Activated T-cell treated with anti-CD3 and anti-CD28 coated beads for 48 hours (primary cell): ENCODE results near the gene OXTR.

Experiments used
- DNase-seq: peaks from one replicate; pipeline ENCODE4 v3.0.0-alpha.2; 2020; ENCODE audit warnings: low read depth

Gene OXTR

GRCh38 chr3:8767667-8768363, 1.6 kb downstream of the OXTR start:
- DNase-seq = peak; percentile 6

GRCh38 chr3:8767256-8767666, 2.2 kb downstream of the OXTR start:
- no peak for DNase-seq

DNA sequence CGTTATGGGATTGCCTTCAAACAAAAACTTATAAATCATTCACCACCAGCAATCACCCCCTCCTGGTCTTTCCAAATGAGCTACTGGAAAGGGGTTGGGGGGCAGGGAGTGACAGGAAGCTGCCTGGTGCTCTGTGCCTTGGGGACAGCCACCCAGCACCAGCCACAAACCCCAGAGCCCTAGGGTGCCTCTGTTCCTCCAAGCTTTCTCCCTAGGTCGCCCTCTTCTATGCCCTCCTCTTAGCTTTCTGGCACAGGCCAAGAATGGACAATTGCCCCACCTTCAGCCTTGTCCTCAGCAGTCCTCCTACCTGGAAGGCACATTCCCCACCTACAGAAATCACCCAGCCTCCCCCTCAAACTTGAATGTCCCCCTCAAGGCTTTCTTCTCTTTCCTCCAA, 3.3 kb downstream of the OXTR start:
- DNase-seq = no peak

DNA sequence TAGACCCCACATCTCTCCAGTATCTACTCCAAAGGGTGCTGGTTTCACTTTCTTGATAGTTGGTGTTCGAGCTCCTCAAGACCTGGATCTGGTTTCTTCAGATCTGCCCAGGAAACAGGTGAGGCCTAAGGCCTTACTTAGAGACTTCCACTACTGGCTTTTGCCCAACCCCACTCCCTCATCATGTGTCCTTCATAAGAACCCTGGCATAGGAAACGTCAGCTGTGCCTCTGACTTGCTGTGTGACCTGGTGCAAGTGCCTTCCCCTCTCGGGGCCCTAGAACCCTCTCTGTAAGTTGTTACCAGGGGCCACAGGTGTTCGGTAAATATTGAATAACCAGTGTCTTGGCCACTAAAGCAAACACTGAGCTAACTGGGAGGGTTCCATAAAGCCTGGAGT, 3.9 kb downstream of the OXTR start:
- DNase-seq = no peak

- DNase-seq = no peak
These were observed 4.9 kb downstream of the OXTR start for GRCh38 chr3:8764528-8764927.

GRCh38 chr3:8762607-8763377, 6.6 kb downstream of the OXTR start:
- DNase-seq = no peak

DNA sequence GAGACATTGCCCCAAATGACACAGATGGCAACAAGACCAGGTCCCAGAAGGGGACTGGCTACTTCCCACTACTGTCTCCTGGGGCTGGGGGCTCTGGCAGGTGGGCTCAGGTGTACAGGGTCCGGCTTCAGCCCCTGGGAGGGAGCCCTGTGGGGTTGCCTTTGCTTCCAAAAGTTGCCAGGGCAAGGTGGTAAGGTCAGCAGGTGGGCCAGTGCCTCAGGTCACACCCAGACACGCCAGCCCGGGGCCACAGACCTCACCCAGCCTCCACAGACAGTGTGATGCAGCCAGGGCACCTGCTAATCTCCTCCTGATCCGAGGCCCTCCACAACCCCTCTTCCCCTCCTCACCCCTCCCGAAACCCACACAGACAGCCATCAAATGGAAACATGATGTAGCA, 7.5 kb downstream of the OXTR start:
- DNase-seq = no peak

DNA sequence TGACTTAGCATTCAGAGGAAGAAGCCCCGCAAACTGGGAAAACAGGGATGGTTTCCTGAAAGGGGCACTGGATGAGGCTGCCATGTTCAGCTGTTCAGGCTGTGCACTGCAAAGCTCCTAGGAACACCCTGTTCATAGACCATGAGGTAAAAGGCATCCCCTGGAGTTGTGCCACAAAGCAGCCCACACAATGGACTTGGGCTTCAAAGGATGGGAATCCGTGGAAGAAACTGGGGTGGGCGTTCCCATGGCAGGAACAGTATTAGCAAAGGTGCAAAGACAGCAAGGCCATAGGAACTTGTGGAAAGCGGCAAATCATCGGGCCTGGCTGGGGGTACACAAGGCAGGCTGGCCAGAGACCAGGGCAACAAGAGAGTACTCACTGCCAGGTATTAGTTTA, 8.9 kb downstream of the OXTR start:
- no peak for DNase-seq

GRCh38 chr3:8760091-8760490, 9.3 kb downstream of the OXTR start:
- DNase-seq = no peak

DNA sequence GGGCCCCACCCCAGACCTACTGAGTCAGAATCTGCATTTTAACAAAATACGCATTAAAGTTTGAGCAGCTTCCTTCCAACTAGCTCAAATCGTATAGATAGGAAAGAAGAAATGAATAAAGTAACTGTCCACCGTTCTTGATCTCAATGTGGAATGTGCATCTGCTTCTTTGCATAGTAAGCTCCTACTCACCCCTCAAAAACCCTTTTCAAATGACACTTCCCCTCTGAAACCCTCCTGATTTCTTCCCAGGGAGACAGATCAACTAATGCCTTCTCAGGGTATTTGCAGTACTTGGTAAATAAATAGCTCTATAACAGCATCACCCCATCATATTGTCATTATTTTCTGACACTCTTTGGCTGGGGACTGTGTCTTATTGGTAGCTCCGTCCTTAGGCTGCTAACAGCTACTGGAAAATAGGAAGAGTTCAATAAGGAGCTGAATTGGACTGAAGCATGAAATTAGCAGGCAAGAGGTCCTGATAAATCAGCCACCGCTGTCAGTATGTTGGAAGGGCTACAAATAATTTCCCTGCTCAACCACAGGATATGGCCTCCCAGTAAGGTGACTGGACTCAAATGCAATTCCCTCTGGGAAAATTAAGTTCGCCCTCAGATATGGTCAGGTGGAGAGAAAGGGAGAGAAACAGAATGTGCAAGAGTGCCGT, 10.2 kb downstream of the OXTR start:
- DNase-seq = no peak

DNA sequence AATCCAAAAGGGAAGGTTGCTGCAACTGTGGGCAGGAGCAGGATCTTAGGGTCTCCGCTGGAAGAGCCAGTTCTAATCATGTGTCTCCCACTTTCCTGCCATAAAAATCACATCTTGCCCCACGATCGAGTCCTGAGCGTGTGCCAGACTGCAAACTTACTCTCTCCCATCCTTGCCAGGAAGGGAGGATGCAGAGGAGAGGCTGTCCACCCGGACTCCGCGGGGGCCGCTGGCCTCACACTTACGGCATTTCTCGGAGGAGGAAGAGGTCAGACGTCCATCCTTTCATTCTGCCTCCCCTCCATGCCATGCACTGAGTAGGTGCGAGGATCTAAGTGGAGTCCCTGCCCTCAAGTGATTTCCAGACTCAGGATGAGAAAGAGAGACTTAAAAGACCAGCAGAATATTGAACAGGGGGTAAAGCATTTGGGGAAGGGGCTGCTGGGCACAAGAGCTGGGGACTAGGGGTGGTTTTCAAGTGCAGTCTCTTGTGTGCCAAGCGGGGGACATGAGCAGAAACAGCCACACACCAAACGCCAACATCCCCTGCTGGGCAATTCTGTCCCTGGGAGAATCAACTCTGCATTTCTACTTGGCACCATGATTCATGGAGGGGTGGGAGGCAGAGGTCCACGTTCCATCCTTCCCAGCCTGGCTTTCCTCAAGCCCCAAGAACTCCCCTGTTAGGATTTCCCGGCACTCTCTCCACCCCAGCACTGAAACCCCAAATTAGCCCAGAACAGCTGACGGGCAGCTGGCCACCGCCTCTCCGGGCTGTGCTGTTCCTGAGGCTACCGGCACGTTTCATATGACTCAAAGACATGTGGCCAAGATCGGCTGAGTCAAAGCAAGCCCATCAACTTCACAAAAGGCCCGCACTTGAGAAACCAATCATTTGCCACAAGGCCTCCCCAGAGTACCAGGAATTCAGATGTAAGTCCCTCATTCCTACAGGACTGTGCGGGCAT, 11.6 kb downstream of the OXTR start:
- no peak for DNase-seq

GRCh38 chr3:8756671-8757070, 12.7 kb downstream of the OXTR start:
- no peak for DNase-seq

DNA sequence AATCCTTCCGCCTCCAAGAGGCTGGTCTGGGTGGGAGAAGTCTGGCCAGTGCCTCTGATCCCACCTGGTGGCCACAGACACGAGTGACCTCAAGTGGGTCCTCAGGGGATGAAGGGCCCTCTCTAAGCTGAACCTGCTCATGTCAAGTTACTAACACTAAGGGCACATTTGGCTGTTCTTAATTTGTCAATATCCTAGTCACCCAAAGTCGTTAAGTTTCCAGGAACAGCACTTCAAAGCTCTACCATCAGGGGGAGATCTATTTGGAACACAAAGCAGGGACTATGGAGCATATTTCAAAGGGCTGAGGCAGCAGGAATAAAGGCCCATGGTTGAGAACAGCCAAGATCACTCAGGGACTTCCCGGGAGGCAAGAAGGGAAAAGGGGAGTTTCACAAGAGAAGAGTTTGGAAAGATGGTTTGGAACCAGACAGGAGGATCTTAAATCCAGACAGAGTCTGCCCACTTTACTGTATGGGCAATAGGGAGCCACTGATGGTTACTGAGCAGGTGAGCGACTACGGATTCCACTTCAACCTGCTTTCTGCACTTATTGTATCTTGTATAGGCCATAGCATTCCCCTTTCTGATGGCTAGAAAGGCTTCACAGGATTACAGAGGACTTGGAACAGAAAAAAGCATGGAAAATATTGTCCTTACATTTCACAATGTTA, 13.7 kb downstream of the OXTR start:
- DNase-seq = no peak

DNA sequence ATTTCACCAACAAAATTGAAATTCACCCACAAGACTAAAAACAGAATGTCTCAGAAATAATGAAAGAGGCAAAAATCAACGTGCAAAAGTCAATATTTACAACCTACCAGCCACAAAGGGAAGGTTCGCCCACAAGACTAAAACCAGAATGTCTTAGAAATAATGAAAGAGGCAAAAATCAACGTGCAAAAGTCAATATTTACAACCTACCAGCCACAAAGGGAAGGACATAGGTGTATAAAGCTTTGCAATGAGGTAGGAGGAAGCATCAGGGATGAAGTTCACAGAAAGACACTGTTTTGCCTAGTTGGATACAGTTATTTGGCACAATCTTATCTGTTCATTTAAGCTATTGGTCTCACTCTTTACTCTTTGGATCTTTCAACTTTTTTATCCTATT, 14.3 kb downstream of the OXTR start:
- no peak for DNase-seq

DNA sequence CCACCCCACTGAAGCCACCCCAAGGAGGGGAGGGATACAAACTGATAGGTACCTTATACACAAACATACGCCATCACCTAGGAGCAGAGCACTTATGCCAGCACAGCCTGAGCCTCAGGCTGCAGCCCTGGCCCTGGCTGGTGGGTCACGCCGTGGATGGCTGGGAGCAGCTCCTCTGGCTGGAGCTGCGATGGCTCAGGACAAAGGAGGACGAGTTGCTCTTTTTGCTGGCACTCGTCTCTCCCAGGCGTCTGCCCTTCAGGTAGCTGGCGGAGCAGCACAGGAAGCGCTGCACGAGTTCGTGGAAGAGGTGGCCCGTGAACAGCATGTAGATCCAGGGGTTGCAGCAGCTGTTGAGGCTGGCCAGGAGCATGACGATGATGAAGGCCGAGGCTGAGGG, 16.6 kb downstream of the OXTR start:
- DNase-seq = no peak

DNA sequence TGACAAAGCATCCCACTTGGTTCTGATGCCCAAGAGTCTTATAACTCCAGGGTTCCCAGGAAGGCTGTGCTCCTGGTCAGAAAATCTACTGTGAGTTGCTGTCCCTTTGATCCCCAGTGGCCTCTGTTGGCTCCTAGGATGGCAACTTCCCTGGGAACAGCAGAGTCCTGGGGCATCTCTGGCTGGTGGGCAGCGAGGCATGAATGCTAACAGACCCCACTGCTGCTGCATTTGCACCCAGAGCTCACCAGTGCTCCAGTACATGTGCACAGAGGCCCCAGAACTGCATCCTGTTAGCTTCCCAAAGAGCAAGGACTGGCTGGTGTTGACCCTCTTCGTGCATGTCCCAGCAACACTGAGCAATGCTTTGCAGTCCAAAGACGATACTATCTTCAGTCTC, 20.1 kb downstream of the OXTR start:
- DNase-seq = no peak

DNA sequence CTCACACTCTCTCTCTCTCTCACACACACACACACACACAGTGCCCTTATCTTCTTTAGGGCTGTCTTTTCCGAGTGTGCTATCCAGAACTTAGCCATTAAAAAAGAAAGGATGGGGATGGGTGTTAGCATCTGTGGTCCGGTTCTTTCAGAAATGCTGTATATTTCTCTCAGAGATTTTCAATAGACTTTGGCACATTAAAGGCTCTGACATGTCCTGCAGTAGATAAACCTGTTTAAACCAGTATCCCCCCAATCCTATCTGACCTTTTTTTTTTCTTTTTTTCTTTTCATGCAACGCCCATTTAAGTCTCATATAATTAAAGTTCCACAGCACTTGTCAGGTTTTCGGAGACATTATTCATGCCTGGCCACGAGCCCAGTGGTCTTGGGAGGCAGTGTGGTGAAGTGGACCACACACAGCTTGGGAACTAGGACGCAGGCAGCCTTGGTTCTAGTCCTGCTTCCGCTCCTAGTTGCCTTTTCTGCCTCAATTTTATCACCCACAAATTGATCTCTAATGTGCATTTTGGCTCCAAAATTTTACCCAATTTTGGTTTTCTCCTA, 22.6 kb downstream of the OXTR start:
- DNase-seq = no peak

GRCh38 chr3:8745619-8746370, 23.6 kb downstream of the OXTR start:
- DNase-seq = no peak

- DNase-seq = no peak
These were observed 25.5 kb downstream of the OXTR start for GRCh38 chr3:8743911-8744310.

DNA sequence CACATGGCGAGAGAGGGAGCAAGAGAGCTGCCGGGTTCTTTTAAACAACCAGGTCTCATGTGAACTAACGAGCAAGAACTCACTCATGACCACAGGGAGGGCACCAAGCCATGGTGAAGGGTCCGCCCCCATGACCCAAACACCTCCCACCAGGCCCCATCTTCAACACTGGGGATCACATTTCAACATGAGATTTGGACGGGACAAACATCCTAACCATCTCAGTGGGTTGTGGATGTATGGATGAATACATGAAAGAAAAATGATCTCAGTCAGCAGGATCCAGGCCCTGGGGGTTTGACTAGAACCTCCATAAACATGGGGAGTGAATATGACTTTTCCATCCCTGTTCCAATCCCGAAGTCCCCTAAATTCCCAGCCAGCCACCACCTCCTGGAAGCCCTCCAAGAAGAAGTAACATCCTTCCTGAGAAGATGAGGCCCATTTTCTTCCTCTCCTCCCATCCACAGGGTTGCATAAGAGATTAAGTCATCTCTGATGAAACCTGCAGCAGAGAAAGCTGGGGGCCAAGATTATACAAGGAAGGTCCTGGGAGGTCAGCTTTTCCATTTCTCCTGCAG, 26.3 kb downstream of the OXTR start:
- no peak for DNase-seq
